ENCODE data around the gene SNED1.

SNED1 gene

GRCh38 chr2:240963868-240964703 is 34.3 kb upstream of the SNED1 start:
- Histone ChIP-seq H3K9ac (ENCODE audit: insufficient read length) (no peak overlapping the region), H3K27ac (no peak overlapping the region), H3K4me3 (no peak overlapping the region), H3K36me3 (ENCODE audit: insufficient read depth, low read length) (no peaks in the 10 kb centered on the region), H3K9me3 (ENCODE audit: low read depth, low read length) (no peaks in the 10 kb centered on the region)
- DNase-seq (ENCODE audit: low read depth, low spot score) = no peak
- TF ChIP-seq POLR2AphosphoS5 (IDR thresholded peaks at IDR 0.05; ENCODE audit: borderline replicate concordance, low read depth, low read length) = no peak
- no peak for TF ChIP-seq FOXP2 (optimal IDR thresholded peaks at IDR 0.05; ENCODE audit: control extremely low read depth, extremely low read length, insufficient read depth)
- TF ChIP-seq EZH2 (IDR thresholded peaks at IDR 0.05) = no peak

GRCh38 chr2:240964704-240965295 is 33.6 kb upstream of the SNED1 start:
- DNase-seq (ENCODE audit: low read depth, low spot score) = no peak
- Histone ChIP-seq H3K4me3 (no peak overlapping the region), H3K9ac (ENCODE audit: insufficient read length) (no peak overlapping the region), H3K36me3 (ENCODE audit: insufficient read depth, low read length) (no peaks in the 10 kb centered on the region), H3K9me3 (ENCODE audit: low read depth, low read length) (no peaks in the 10 kb centered on the region), H3K27ac (no peak overlapping the region)
- TF ChIP-seq POLR2AphosphoS5 (IDR thresholded peaks at IDR 0.05; ENCODE audit: borderline replicate concordance, low read depth, low read length) (no peak), FOXP2 (optimal IDR thresholded peaks at IDR 0.05; ENCODE audit: control extremely low read depth, extremely low read length, insufficient read depth) (no peak), EZH2 (IDR thresholded peaks at IDR 0.05) (no peak)

GRCh38 chr2:240965296-240965904 is 33.0 kb upstream of the SNED1 start:
- DNase-seq (ENCODE audit: low read depth, low spot score) = no peak
- Histone ChIP-seq H3K9ac (ENCODE audit: insufficient read length) (no peak overlapping the region), H3K9me3 (ENCODE audit: low read depth, low read length) (no peaks in the 10 kb centered on the region), H3K36me3 (ENCODE audit: insufficient read depth, low read length) (no peaks in the 10 kb centered on the region), H3K27ac (no peak overlapping the region), H3K4me3 (no peak overlapping the region)
- TF ChIP-seq EZH2 (IDR thresholded peaks at IDR 0.05) (no peak), FOXP2 (optimal IDR thresholded peaks at IDR 0.05; ENCODE audit: control extremely low read depth, extremely low read length, insufficient read depth) (no peak), POLR2AphosphoS5 (IDR thresholded peaks at IDR 0.05; ENCODE audit: borderline replicate concordance, low read depth, low read length) (no peak)

- no peaks in the 10 kb centered on the region for H3K9me3 ChIP-seq (ENCODE audit: low read depth, low read length)
- H3K27ac ChIP-seq = no peak overlapping the region
- H3K4me3 ChIP-seq = no peak overlapping the region
- DNase-seq (ENCODE audit: low read depth, low spot score) = no peak
- no peaks in the 10 kb centered on the region for H3K36me3 ChIP-seq (ENCODE audit: insufficient read depth, low read length)
- no peak for TF ChIP-seq POLR2AphosphoS5 (IDR thresholded peaks at IDR 0.05; ENCODE audit: borderline replicate concordance, low read depth, low read length)
- no peak for TF ChIP-seq EZH2 (IDR thresholded peaks at IDR 0.05)
- no peak for TF ChIP-seq FOXP2 (optimal IDR thresholded peaks at IDR 0.05; ENCODE audit: control extremely low read depth, extremely low read length, insufficient read depth)
- no peak overlapping the region for H3K9ac ChIP-seq (ENCODE audit: insufficient read length)
Measured at GRCh38 chr2:240965905-240966456, 32.4 kb upstream of the SNED1 start.

- TF ChIP-seq EZH2 (IDR thresholded peaks at IDR 0.05) = no peak
- TF ChIP-seq POLR2AphosphoS5 (IDR thresholded peaks at IDR 0.05; ENCODE audit: borderline replicate concordance, low read depth, low read length) = no peak
- no peak for TF ChIP-seq FOXP2 (optimal IDR thresholded peaks at IDR 0.05; ENCODE audit: control extremely low read depth, extremely low read length, insufficient read depth)
- no peak for DNase-seq (ENCODE audit: low read depth, low spot score)
- no peak overlapping the region for H3K9ac ChIP-seq (ENCODE audit: insufficient read length)
- H3K36me3 ChIP-seq (ENCODE audit: insufficient read depth, low read length) = no peaks in the 10 kb centered on the region
- no peak overlapping the region for H3K27ac ChIP-seq
- H3K9me3 ChIP-seq (ENCODE audit: low read depth, low read length) = no peaks in the 10 kb centered on the region
- no peak overlapping the region for H3K4me3 ChIP-seq
Measured at GRCh38 chr2:240966457-240966905, 31.9 kb upstream of the SNED1 start.

- H3K9ac ChIP-seq (ENCODE audit: insufficient read length) = no peak overlapping the region
- H3K36me3 ChIP-seq (ENCODE audit: insufficient read depth, low read length) = no peaks in the 10 kb centered on the region
- no peak overlapping the region for H3K27ac ChIP-seq
- H3K9me3 ChIP-seq (ENCODE audit: low read depth, low read length) = no peaks in the 10 kb centered on the region
- TF ChIP-seq FOXP2 (optimal IDR thresholded peaks at IDR 0.05; ENCODE audit: control extremely low read depth, extremely low read length, insufficient read depth) (no peak), POLR2AphosphoS5 (IDR thresholded peaks at IDR 0.05; ENCODE audit: borderline replicate concordance, low read depth, low read length) (no peak), EZH2 (IDR thresholded peaks at IDR 0.05) (no peak)
- H3K4me3 ChIP-seq = no peak overlapping the region
- DNase-seq (ENCODE audit: low read depth, low spot score) = no peak
Measured at GRCh38 chr2:240966906-240967680, 31.3 kb upstream of the SNED1 start.

GRCh38 chr2:240967681-240968621 is 30.5 kb upstream of the SNED1 start:
- Histone ChIP-seq H3K9me3 (ENCODE audit: low read depth, low read length) (no peaks in the 10 kb centered on the region), H3K36me3 (ENCODE audit: insufficient read depth, low read length) (no peaks in the 10 kb centered on the region), H3K4me3 (no peak overlapping the region), H3K9ac (ENCODE audit: insufficient read length) (no peak overlapping the region), H3K27ac (no peak overlapping the region)
- no peak for DNase-seq (ENCODE audit: low read depth, low spot score)
- TF ChIP-seq FOXP2 (optimal IDR thresholded peaks at IDR 0.05; ENCODE audit: control extremely low read depth, extremely low read length, insufficient read depth) (no peak), POLR2AphosphoS5 (IDR thresholded peaks at IDR 0.05; ENCODE audit: borderline replicate concordance, low read depth, low read length) (no peak), EZH2 (IDR thresholded peaks at IDR 0.05) (no peak)
